Ishikawa (cell line): ENCODE results near the gene MYL10.

Experiments used
- CEBPB ChIP-seq: IDR thresholded peaks from 2 replicates; pipeline ENCODE4 v1.6.1; 2012
- CREB1 ChIP-seq: IDR thresholded peaks from 2 replicates; pipeline ENCODE4 v1.6.1; 2012; ENCODE audit warnings: low read depth
- EP300 ChIP-seq: IDR thresholded peaks from 2 replicates; pipeline ENCODE4 v1.6.1; 2012; ENCODE audit warnings: borderline replicate concordance
- FOXM1 ChIP-seq: IDR thresholded peaks from 2 replicates; pipeline ENCODE4 v1.6.1; 2012; ENCODE audit warnings: low read depth, borderline replicate concordance
- NFIC ChIP-seq: IDR thresholded peaks from 2 replicates; pipeline ENCODE4 v1.6.1; 2012
- RAD21 ChIP-seq: IDR thresholded peaks from 2 replicates; pipeline ENCODE4 v1.6.1; 2012; ENCODE audit warnings: low read depth
- TAF1 ChIP-seq: IDR thresholded peaks from 2 replicates; pipeline ENCODE4 v1.6.1; 2012; ENCODE audit warnings: low read depth, mild to moderate bottlenecking
- TCF12 ChIP-seq: IDR thresholded peaks from 2 replicates; pipeline ENCODE4 v1.6.1; 2012; ENCODE audit warnings: low read depth
- TEAD4 ChIP-seq: IDR thresholded peaks from 2 replicates; pipeline ENCODE4 v1.6.1; 2012
- USF1 ChIP-seq: IDR thresholded peaks from 2 replicates; pipeline ENCODE4 v1.6.1; 2012
- YY1 ChIP-seq: IDR thresholded peaks from 2 replicates; pipeline ENCODE4 v1.6.1; 2012; ENCODE audit warnings: low read depth
- ZBTB7A ChIP-seq: IDR thresholded peaks from 2 replicates; pipeline ENCODE4 v1.6.1; 2012; ENCODE audit warnings: low read depth
- TF ChIP-seq, protein P1 (sequence below): IDR thresholded peaks from 2 replicates; pipeline ENCODE4 v1.6.1; 2012
- TF ChIP-seq, protein P2 (sequence below): IDR thresholded peaks from 2 replicates; pipeline ENCODE4 v1.6.1; 2012; ENCODE audit warnings: low read depth, mild to moderate bottlenecking

GRCh38 chr7:101590663-101591435, 38.2 kb downstream of the MYL10 start:
- TF ChIP-seq TAF1 (no peak), RAD21 (no peak), NFIC (no peak), USF1 (no peak), CEBPB (no peak), TEAD4 (no peak), EP300 (no peak), YY1 (no peak), ZBTB7A (no peak), TCF12 (no peak), FOXM1 (no peak), CREB1 (no peak)
- TF ChIP-seq, protein P1, sequence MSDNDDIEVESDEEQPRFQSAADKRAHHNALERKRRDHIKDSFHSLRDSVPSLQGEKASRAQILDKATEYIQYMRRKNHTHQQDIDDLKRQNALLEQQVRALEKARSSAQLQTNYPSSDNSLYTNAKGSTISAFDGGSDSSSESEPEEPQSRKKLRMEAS: no peak
- TF ChIP-seq, protein P2, sequence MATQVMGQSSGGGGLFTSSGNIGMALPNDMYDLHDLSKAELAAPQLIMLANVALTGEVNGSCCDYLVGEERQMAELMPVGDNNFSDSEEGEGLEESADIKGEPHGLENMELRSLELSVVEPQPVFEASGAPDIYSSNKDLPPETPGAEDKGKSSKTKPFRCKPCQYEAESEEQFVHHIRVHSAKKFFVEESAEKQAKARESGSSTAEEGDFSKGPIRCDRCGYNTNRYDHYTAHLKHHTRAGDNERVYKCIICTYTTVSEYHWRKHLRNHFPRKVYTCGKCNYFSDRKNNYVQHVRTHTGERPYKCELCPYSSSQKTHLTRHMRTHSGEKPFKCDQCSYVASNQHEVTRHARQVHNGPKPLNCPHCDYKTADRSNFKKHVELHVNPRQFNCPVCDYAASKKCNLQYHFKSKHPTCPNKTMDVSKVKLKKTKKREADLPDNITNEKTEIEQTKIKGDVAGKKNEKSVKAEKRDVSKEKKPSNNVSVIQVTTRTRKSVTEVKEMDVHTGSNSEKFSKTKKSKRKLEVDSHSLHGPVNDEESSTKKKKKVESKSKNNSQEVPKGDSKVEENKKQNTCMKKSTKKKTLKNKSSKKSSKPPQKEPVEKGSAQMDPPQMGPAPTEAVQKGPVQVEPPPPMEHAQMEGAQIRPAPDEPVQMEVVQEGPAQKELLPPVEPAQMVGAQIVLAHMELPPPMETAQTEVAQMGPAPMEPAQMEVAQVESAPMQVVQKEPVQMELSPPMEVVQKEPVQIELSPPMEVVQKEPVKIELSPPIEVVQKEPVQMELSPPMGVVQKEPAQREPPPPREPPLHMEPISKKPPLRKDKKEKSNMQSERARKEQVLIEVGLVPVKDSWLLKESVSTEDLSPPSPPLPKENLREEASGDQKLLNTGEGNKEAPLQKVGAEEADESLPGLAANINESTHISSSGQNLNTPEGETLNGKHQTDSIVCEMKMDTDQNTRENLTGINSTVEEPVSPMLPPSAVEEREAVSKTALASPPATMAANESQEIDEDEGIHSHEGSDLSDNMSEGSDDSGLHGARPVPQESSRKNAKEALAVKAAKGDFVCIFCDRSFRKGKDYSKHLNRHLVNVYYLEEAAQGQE: no peak
